Effector memory CD8-positive, alpha-beta T cell (primary cell): ENCODE data around the gene TMOD2.

Experiments used
- ATAC-seq: fragments of 150-1000 bp; cut with Tn5 transposase; replicated peaks from 2 replicates; pipeline ENCODE4 v1.10.0; 2021; ENCODE audit warnings: mild to moderate bottlenecking, moderate library complexity
- DNase-seq, 3 experiments: peaks; one replicate each; pipeline ENCODE4 v3.0.0; 2021
- H3K27ac Mint-ChIP-seq, 2 donors: one replicate each; pipeline ENCODE4 v1.8.0; 2022; ENCODE audit warnings: mild to moderate bottlenecking in 2 of 2, mixed read lengths in 2 of 2, moderate library complexity in 2 of 2
- H3K27me3 Mint-ChIP-seq, 2 donors: one replicate each; pipeline ENCODE4 v1.8.0; 2022; ENCODE audit warnings: mixed read lengths in 2 of 2
- H3K36me3 Mint-ChIP-seq: one replicate; pipeline ENCODE4 v1.8.0; 2022; ENCODE audit warnings: mild to moderate bottlenecking, moderate library complexity, mixed read lengths; ENCODE audit not compliant: insufficient read depth
- H3K4me1 Mint-ChIP-seq, 2 donors: one replicate each; pipeline ENCODE4 v1.8.0; 2022; ENCODE audit warnings: low read depth in 2 of 2, mixed read lengths in 2 of 2
- H3K4me3 Mint-ChIP-seq, 2 donors: one replicate each; pipeline ENCODE4 v1.8.0; 2022; ENCODE audit warnings: mild to moderate bottlenecking in 2 of 2, mixed read lengths in 2 of 2, moderate library complexity in 2 of 2
- H3K9me3 Mint-ChIP-seq, 2 donors: one replicate each; pipeline ENCODE4 v1.8.0; 2022; ENCODE audit warnings: mixed read lengths in 2 of 2

The TMOD2 gene

GRCh38 chr15:51739061-51739712 is 12.2 kb upstream of the TMOD2 start:
- no peak for ATAC-seq

GRCh38 chr15:51749307-51749706 is 2.1 kb upstream of the TMOD2 start:
- H3K4me1 Mint-ChIP-seq, result peaks cover 18 to 29% of the 10 kb centered on the region in 2 donors
- H3K36me3 Mint-ChIP-seq, result no peaks in the 10 kb centered on the region
- no peak overlapping the region for H3K27ac Mint-ChIP-seq
- H3K4me3 Mint-ChIP-seq, result no peak overlapping the region
- no peak for ATAC-seq
- no peaks in the 10 kb centered on the region for H3K9me3 Mint-ChIP-seq
- H3K27me3 Mint-ChIP-seq, result no peaks in the 10 kb centered on the region
- DNase-seq, result no peak

More at GRCh38 chr15:51739061-51739712, 12.2 kb upstream of the TMOD2 start:
- H3K4me1 Mint-ChIP-seq, result peaks cover 34 to 41% of the 10 kb centered on the region in 2 donors
- H3K4me3 Mint-ChIP-seq, result peak overlapping the region; percentile 17 to 92
- no peaks in the 10 kb centered on the region for H3K27me3 Mint-ChIP-seq
- peak overlapping the region; percentile 93 to 98 for H3K27ac Mint-ChIP-seq
- no peak for DNase-seq
- H3K36me3 Mint-ChIP-seq, result peaks cover 14% of the 10 kb centered on the region
- no peaks in the 10 kb centered on the region for H3K9me3 Mint-ChIP-seq

GRCh38 chr15:51750186-51750585 is 1.2 kb upstream of the TMOD2 start:
- H3K27me3 Mint-ChIP-seq, result no peaks in the 10 kb centered on the region
- ATAC-seq (no peak), DNase-seq (no peak)
- no peaks in the 10 kb centered on the region for H3K9me3 Mint-ChIP-seq
- H3K4me3 Mint-ChIP-seq, result peak overlapping the region; percentile 87 to 94
- H3K36me3 Mint-ChIP-seq, result no peaks in the 10 kb centered on the region
- no peak overlapping the region for H3K27ac Mint-ChIP-seq
- H3K4me1 Mint-ChIP-seq, result peaks cover 18 to 34% of the 10 kb centered on the region in 2 donors

- H3K4me1 Mint-ChIP-seq, result peaks cover 25 to 34% of the 10 kb centered on the region in 2 donors
- H3K9me3 Mint-ChIP-seq, result no peaks in the 10 kb centered on the region
- peak; percentile 56 for ATAC-seq
- H3K27me3 Mint-ChIP-seq, result no peaks in the 10 kb centered on the region
- peak overlapping the region; percentile 87 to 94 for H3K4me3 Mint-ChIP-seq
- DNase-seq, result no peak
- H3K36me3 Mint-ChIP-seq, result no peaks in the 10 kb centered on the region
- H3K27ac Mint-ChIP-seq, result peak overlapping the region in 1 of 2 donors; percentile 16
Observed at GRCh38 chr15:51751697-51752683, 593 bp downstream of the TMOD2 start.

- peak overlapping the region; percentile 87 to 94 for H3K4me3 Mint-ChIP-seq
- no peaks in the 10 kb centered on the region for H3K27me3 Mint-ChIP-seq
- H3K9me3 Mint-ChIP-seq, result no peaks in the 10 kb centered on the region
- no peaks in the 10 kb centered on the region for H3K36me3 Mint-ChIP-seq
- DNase-seq, result no peak
- peaks cover 25 to 34% of the 10 kb centered on the region in 2 donors for H3K4me1 Mint-ChIP-seq
- H3K27ac Mint-ChIP-seq, result no peak overlapping the region
- no peak for ATAC-seq
Observed at GRCh38 chr15:51752888-51753287, 1.5 kb downstream of the TMOD2 start.

GRCh38 chr15:51754267-51754666 is 2.9 kb downstream of the TMOD2 start:
- Mint-ChIP-seq H3K27ac (no peak overlapping the region), H3K36me3 (no peaks in the 10 kb centered on the region), H3K4me1 (peaks cover 28 to 45% of the 10 kb centered on the region in 2 donors), H3K27me3 (no peaks in the 10 kb centered on the region), H3K4me3 (no peak overlapping the region), H3K9me3 (no peaks in the 10 kb centered on the region)
- ATAC-seq (no peak), DNase-seq (no peak)

- H3K36me3 Mint-ChIP-seq, result no peaks in the 10 kb centered on the region
Observed at GRCh38 chr15:51755790-51756189, 4.4 kb downstream of the TMOD2 start.

GRCh38 chr15:51756482-51756881 is 5.1 kb downstream of the TMOD2 start:
- Mint-ChIP-seq H3K36me3 (no peaks in the 10 kb centered on the region), H3K9me3 (no peaks in the 10 kb centered on the region), H3K27ac (no peak overlapping the region), H3K4me3 (no peak overlapping the region), H3K4me1 (peaks cover 26 to 35% of the 10 kb centered on the region in 2 donors), H3K27me3 (no peaks in the 10 kb centered on the region)
- ATAC-seq, result no peak
- no peak for DNase-seq

More at GRCh38 chr15:51755790-51756189, 4.4 kb downstream of the TMOD2 start:
- peaks cover 28 to 39% of the 10 kb centered on the region in 2 donors for H3K4me1 Mint-ChIP-seq
- DNase-seq (no peak), ATAC-seq (no peak)
- H3K4me3 Mint-ChIP-seq, result no peak overlapping the region
- H3K9me3 Mint-ChIP-seq, result no peaks in the 10 kb centered on the region
- no peaks in the 10 kb centered on the region for H3K27me3 Mint-ChIP-seq
- H3K27ac Mint-ChIP-seq, result no peak overlapping the region

- no peaks in the 10 kb centered on the region for H3K27me3 Mint-ChIP-seq
- ATAC-seq (no peak), DNase-seq (no peak)
- no peaks in the 10 kb centered on the region for H3K9me3 Mint-ChIP-seq
- no peak overlapping the region for H3K4me3 Mint-ChIP-seq
- H3K27ac Mint-ChIP-seq, result no peak overlapping the region
- no peaks in the 10 kb centered on the region for H3K36me3 Mint-ChIP-seq
- peaks cover 22 to 32% of the 10 kb centered on the region in 2 donors for H3K4me1 Mint-ChIP-seq
Observed at GRCh38 chr15:51757450-51757849, 6.1 kb downstream of the TMOD2 start.

GRCh38 chr15:51758645-51759044 is 7.2 kb downstream of the TMOD2 start:
- DNase-seq (no peak), ATAC-seq (no peak)
- H3K27me3 Mint-ChIP-seq, result no peaks in the 10 kb centered on the region
- peaks cover 15 to 22% of the 10 kb centered on the region in 2 donors for H3K4me1 Mint-ChIP-seq
- H3K27ac Mint-ChIP-seq, result no peak overlapping the region
- no peaks in the 10 kb centered on the region for H3K9me3 Mint-ChIP-seq
- H3K36me3 Mint-ChIP-seq, result no peaks in the 10 kb centered on the region
- H3K4me3 Mint-ChIP-seq, result no peak overlapping the region

- Mint-ChIP-seq H3K27ac (no peak overlapping the region), H3K9me3 (no peaks in the 10 kb centered on the region), H3K36me3 (no peaks in the 10 kb centered on the region), H3K27me3 (no peaks in the 10 kb centered on the region), H3K4me3 (no peak overlapping the region), H3K4me1 (peaks cover 12 to 13% of the 10 kb centered on the region in 2 donors)
- ATAC-seq, result no peak
- DNase-seq, result no peak
Observed at GRCh38 chr15:51759557-51760070, 8.2 kb downstream of the TMOD2 start.

GRCh38 chr15:51760805-51761204 is 9.4 kb downstream of the TMOD2 start:
- H3K9me3 Mint-ChIP-seq, result no peaks in the 10 kb centered on the region
- DNase-seq (no peak), ATAC-seq (no peak)
- no peak overlapping the region for H3K4me3 Mint-ChIP-seq
- H3K27me3 Mint-ChIP-seq, result no peaks in the 10 kb centered on the region
- H3K4me1 Mint-ChIP-seq, result peaks cover 6 to 11% of the 10 kb centered on the region in 2 donors
- H3K27ac Mint-ChIP-seq, result no peak overlapping the region
- H3K36me3 Mint-ChIP-seq, result no peaks in the 10 kb centered on the region

- Mint-ChIP-seq H3K4me3 (no peak overlapping the region), H3K36me3 (peaks cover 2% of the 10 kb centered on the region), H3K27me3 (no peaks in the 10 kb centered on the region), H3K4me1 (peaks cover 9% of the 10 kb centered on the region in 2 donors), H3K27ac (no peak overlapping the region), H3K9me3 (no peaks in the 10 kb centered on the region)
- ATAC-seq (no peak), DNase-seq (no peak)
Observed at GRCh38 chr15:51765751-51766150, 14.4 kb downstream of the TMOD2 start.
